K562 (cell line): ENCODE results near the gene TYROBP. TPM values are rescaled to one million over a fixed set of nuclear protein-coding genes. Genes with fewer than 3 reads are reported as not detected.
A peak's percentile ranks its signal among the peaks of the same experiment; 100 is the strongest.

ENCODE experiments used
- CAMTA2 ChIP-seq: fragments of 250-450 bp; sonication (Bioruptor Pico); conservative IDR thresholded peaks from 2 replicates; pipeline ENCODE4 v1.5.1; 2022
- HDAC6 ChIP-seq: IDR thresholded peaks from 2 replicates; pipeline ENCODE4 v1.6.1; 2012; ENCODE audit warnings: low read depth, mild to moderate bottlenecking, control low read depth, inconsistent platforms, low read length, moderate library complexity
- HDGF ChIP-seq: fragments of 450-650 bp; IDR thresholded peaks from 2 replicates; pipeline ENCODE4 v1.6.1; 2016
- L3MBTL2 ChIP-seq: fragments of 450-650 bp; IDR thresholded peaks from 2 replicates; pipeline ENCODE4 v1.6.1; 2016; ENCODE audit warnings: mild to moderate bottlenecking, moderate library complexity
- MAZ ChIP-seq, 2 experiments: fragments of 450-650 bp in 1 of 2; sonication (generic) in 1 of 2; formaldehyde crosslinking; IDR thresholded peaks in 1 of 2; conservative IDR thresholded peaks in 1 of 2; 2 replicates each; pipeline versions ENCODE4 v1.4.0 to v1.5.0; 2020; ENCODE audit warnings: mild to moderate bottlenecking in 1 of 2, missing genetic modification reagents in 1 of 2
- MCM3 ChIP-seq: fragments of 450-650 bp; IDR thresholded peaks from 2 replicates; pipeline ENCODE4 v1.6.1; 2016
- MYNN ChIP-seq, 2 experiments: sonication (generic); formaldehyde crosslinking in 1 of 2; IDR thresholded peaks; 2 replicates each; pipeline versions ENCODE4 v1.5.0 to v1.6.1; 2016 to 2020; ENCODE audit warnings: antibody characterized with exemption in 1 of 2, missing genetic modification reagents in 1 of 2
- NFE2 ChIP-seq: IDR thresholded peaks from 2 replicates; pipeline ENCODE4 v1.6.1; 2014; ENCODE audit warnings: antibody characterized with exemption, low read depth
- NRF1 ChIP-seq, 2 experiments: fragments of 450-650 bp; IDR thresholded peaks in 1 of 2; conservative IDR thresholded peaks in 1 of 2; 2 replicates each; pipeline ENCODE4 v1.6.1; 2014; ENCODE audit warnings: mild to moderate bottlenecking in 2 of 2
- RBM17 ChIP-seq: fragments of 200-400 bp; formaldehyde crosslinking; IDR thresholded peaks from 2 replicates; pipeline ENCODE4 v1.6.1; 2017; ENCODE audit warnings: low read depth, mild to moderate bottlenecking, low read length, borderline replicate concordance
- RBM25 ChIP-seq: fragments of 200-400 bp; formaldehyde crosslinking; IDR thresholded peaks from 2 replicates; pipeline ENCODE4 v1.6.1; 2018; ENCODE audit warnings: low read length, low read depth, moderate library complexity; ENCODE audit not compliant: severe bottlenecking
- SMARCA5 ChIP-seq: fragments of 450-650 bp; IDR thresholded peaks from 2 replicates; pipeline ENCODE4 v1.6.1; 2016
- TCFL5 ChIP-seq: fragments of 250-450 bp; sonication (Bioruptor Pico); conservative IDR thresholded peaks from 2 replicates; pipeline ENCODE4 v1.6.1; 2021; ENCODE audit warnings: mild to moderate bottlenecking, moderate library complexity, matching md5 sums
- THRAP3 ChIP-seq: fragments of 450-650 bp; IDR thresholded peaks from 2 replicates; pipeline ENCODE4 v1.6.1; 2016; ENCODE audit warnings: mild to moderate bottlenecking, inconsistent platforms, borderline replicate concordance
- ZNF143 ChIP-seq: sonication (generic); formaldehyde crosslinking; IDR thresholded peaks from 2 replicates; pipeline ENCODE4 v1.9.0; 2022; ENCODE audit warnings: mild to moderate bottlenecking, missing genetic modification reagents
- ZNF146 ChIP-seq: IDR thresholded peaks from one replicate; pipeline ENCODE4 v1.6.1; 2018; ENCODE audit warnings: missing compliant biosample characterization; ENCODE audit not compliant: unreplicated experiment
- ZNF197 ChIP-seq: fragments of 200-800 bp; sonication (Bioruptor generic); IDR thresholded peaks from 2 replicates; pipeline ENCODE4 v1.6.1; 2016; ENCODE audit warnings: low read depth, missing genetic modification characterization, missing compliant biosample characterization
- ZNF77 ChIP-seq: fragments of 250-450 bp; sonication (Bioruptor Pico); IDR thresholded peaks from 2 replicates; pipeline ENCODE4 v1.5.0; 2020
- polyA plus RNA-seq, 8 experiments: library from polyadenylated mRNA; depleted of rRNA in 4 of 8; stranded (reverse) in 5 of 8; unstranded in 3 of 8; fragments of >200 nt; fragmentation: Nextera tagmentation in 2 of 8; fragmentation: Illumina TruSeq in 1 of 8; extraction: Ambion mirVana in 2 of 8; extraction: Trizol in 1 of 8; gene quantifications; 2 replicates each; pipeline versions ENCODE4 v1.2.1 to v1.2.3, GENCODE V29; 2011 to 2014; ENCODE audit warnings: inconsistent platforms in 1 of 8, missing spikeins in 1 of 8
- total RNA-seq, 7 experiments: library from RNA; depleted of rRNA in 6 of 7; stranded (reverse); fragments of >200 nt in 6 of 7; fragmentation: Illumina TruSeq in 2 of 7; extraction: Trizol in 2 of 7; gene quantifications; 2 replicates each; pipeline versions ENCODE4 v1.2.1 to v1.2.3, GENCODE V29; 2011 to 2021; ENCODE audit warnings: low replicate concordance in 1 of 7
- TF ChIP-seq, protein P1 (sequence below), 2 experiments: fragments of 150-350 bp in 1 of 2; IDR thresholded peaks; 2 replicates each; pipeline ENCODE4 v1.6.1; 2012 to 2016; ENCODE audit warnings: low read depth in 2 of 2, low read length in 2 of 2, mild to moderate bottlenecking in 1 of 2, moderate library complexity in 1 of 2
- TF ChIP-seq, protein P2 (sequence below), 2 experiments: fragments of 250-450 bp in 1 of 2; fragments of 450-650 bp in 1 of 2; sonication (Bioruptor Pico) in 1 of 2; IDR thresholded peaks; 2 replicates each; pipeline versions ENCODE4 v1.6.1 to v1.8.0; 2016 to 2021; ENCODE audit warnings: mild to moderate bottlenecking in 2 of 2, moderate library complexity in 2 of 2, missing compliant biosample characterization in 1 of 2, missing genetic modification characterization in 1 of 2
- TF ChIP-seq, protein P3 (sequence below): fragments of 250-450 bp; sonication (Bioruptor Pico); IDR thresholded peaks from 2 replicates; pipeline ENCODE4 v1.6.1; 2021; ENCODE audit warnings: mild to moderate bottlenecking

The TYROBP gene
- total and polyA plus RNA-seq, 9 of the 15 experiments (the other 6 are each of a cell fraction or from before 2014, with no cell fraction given), result 0.72 to 8.2 (median 2.4) TPM

DNA sequence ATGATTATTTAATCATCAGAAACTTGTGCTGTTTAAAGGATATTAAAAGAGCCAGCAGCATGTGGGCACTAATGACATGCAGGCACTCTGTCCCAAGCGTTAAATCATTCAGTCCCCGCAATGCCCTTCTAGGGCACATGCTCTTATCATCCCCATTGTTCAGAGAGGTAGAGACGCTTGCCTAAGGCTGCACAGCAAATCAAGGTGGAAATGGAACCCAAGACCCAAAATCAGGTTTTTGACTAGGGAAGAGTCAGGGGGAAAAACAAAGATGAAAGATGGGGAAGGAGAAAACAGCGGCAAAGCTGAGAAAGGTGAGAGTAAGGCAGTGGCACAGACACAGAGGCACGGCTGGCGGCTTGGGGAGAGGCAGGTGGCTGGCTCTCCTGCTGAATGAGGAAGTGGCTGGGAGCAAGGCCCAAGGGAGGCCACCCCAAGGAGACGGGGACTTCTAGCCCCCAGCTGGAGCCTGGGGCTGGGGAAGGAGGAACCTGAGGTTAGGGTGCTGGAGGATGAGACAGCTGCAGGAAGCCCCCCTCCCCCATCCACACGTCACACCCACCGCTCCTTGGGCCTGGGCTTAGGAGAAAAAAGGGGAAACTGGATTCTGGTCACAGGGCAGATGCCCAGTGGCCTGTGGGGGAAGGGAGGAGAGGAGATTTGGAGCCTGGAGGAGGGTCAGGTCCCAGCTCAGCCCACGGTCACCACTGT is 1.0 kb upstream of the TYROBP start (continued):
- TF ChIP-seq RBM25, result peak; percentile 94
- TF ChIP-seq, protein P1, sequence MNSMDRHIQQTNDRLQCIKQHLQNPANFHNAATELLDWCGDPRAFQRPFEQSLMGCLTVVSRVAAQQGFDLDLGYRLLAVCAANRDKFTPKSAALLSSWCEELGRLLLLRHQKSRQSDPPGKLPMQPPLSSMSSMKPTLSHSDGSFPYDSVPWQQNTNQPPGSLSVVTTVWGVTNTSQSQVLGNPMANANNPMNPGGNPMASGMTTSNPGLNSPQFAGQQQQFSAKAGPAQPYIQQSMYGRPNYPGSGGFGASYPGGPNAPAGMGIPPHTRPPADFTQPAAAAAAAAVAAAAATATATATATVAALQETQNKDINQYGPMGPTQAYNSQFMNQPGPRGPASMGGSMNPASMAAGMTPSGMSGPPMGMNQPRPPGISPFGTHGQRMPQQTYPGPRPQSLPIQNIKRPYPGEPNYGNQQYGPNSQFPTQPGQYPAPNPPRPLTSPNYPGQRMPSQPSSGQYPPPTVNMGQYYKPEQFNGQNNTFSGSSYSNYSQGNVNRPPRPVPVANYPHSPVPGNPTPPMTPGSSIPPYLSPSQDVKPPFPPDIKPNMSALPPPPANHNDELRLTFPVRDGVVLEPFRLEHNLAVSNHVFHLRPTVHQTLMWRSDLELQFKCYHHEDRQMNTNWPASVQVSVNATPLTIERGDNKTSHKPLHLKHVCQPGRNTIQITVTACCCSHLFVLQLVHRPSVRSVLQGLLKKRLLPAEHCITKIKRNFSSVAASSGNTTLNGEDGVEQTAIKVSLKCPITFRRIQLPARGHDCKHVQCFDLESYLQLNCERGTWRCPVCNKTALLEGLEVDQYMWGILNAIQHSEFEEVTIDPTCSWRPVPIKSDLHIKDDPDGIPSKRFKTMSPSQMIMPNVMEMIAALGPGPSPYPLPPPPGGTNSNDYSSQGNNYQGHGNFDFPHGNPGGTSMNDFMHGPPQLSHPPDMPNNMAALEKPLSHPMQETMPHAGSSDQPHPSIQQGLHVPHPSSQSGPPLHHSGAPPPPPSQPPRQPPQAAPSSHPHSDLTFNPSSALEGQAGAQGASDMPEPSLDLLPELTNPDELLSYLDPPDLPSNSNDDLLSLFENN (IDR thresholded peaks at IDR 0.05; ENCODE audit: low read depth in 2 of 2, low read length in 2 of 2), result no peak
- no peak for TF ChIP-seq HDAC6
- TF ChIP-seq, protein P2, sequence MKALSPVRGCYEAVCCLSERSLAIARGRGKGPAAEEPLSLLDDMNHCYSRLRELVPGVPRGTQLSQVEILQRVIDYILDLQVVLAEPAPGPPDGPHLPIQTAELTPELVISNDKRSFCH (CRISPR knock-in tag; IDR thresholded peaks at IDR 0.05), result no peak
- TF ChIP-seq, protein P2 (tag; IDR thresholded peaks at IDR 0.05), result no peak
- TF ChIP-seq NRF1 (conservative IDR thresholded peaks at IDR 0.05 in 1 of 2, IDR thresholded peaks at IDR 0.05 in 1 of 2), result 0 out of 4 replicates have a peak, but pooled peaks of 1 of the 2 experiments have one; percentile 11
- TF ChIP-seq ZNF77 (CRISPR knock-in tag), result no peak
- no peak for TF ChIP-seq CAMTA2 (CRISPR knock-in tag)
- TF ChIP-seq MYNN (IDR thresholded peaks at IDR 0.05), result peak; percentile 62; the same call in 1 of the 2 replicates
- TF ChIP-seq MYNN (CRISPR knock-in tag; IDR thresholded peaks at IDR 0.05), result no peak
- TF ChIP-seq ZNF143, result 0 out of 2 replicates have a peak, but pooled peaks have one; percentile 28
- TF ChIP-seq SMARCA5, result peak; percentile 96
- 0 out of 2 replicates have a peak, but pooled peaks have one; percentile 44 for TF ChIP-seq THRAP3
- TF ChIP-seq NFE2, result 0 out of 2 replicates have a peak, but pooled peaks have one; percentile 7
- 0 out of 2 replicates have a peak, but pooled peaks have one; percentile 42 for TF ChIP-seq ZNF197 (CRISPR knock-in tag)
- no peak for TF ChIP-seq ZNF146 (CRISPR knock-in tag)
- peak; percentile 44; the same call in 1 of the 2 replicates for TF ChIP-seq L3MBTL2
- TF ChIP-seq HDGF, result peak; percentile 96; the same call in 1 of the 2 replicates
- TF ChIP-seq RBM17, result no peak
- TF ChIP-seq TCFL5 (CRISPR knock-in tag), result no peak
- TF ChIP-seq MAZ (CRISPR knock-in tag; conservative IDR thresholded peaks at IDR 0.05 in 1 of 2, IDR thresholded peaks at IDR 0.05 in 1 of 2), result peak in 1 of 2 experiments; percentile 52; a peak in 1 of 4 replicates
- TF ChIP-seq MCM3, result no peak
- TF ChIP-seq, protein P3, sequence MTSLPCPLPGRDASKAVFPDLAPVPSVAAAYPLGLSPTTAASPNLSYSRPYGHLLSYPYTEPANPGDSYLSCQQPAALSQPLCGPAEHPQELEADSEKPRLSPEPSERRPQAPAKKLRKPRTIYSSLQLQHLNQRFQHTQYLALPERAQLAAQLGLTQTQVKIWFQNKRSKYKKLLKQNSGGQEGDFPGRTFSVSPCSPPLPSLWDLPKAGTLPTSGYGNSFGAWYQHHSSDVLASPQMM (CRISPR knock-in tag), result no peak
